Smooth muscle cell of the brain vasculature (primary cell): ENCODE measurements around the gene CES2.
"Not testable (repeated sequence)": the region's sequence is repeated elsewhere in the genome, so short reads cannot be mapped to it uniquely, and the experiment has no call there.

ENCODE experiments used
- DNase-seq: peaks from one replicate; pipeline ENCODE4 v3.0.0-alpha.2; 2012; ENCODE audit warnings: low read depth, low spot score

CES2 gene, protein sequence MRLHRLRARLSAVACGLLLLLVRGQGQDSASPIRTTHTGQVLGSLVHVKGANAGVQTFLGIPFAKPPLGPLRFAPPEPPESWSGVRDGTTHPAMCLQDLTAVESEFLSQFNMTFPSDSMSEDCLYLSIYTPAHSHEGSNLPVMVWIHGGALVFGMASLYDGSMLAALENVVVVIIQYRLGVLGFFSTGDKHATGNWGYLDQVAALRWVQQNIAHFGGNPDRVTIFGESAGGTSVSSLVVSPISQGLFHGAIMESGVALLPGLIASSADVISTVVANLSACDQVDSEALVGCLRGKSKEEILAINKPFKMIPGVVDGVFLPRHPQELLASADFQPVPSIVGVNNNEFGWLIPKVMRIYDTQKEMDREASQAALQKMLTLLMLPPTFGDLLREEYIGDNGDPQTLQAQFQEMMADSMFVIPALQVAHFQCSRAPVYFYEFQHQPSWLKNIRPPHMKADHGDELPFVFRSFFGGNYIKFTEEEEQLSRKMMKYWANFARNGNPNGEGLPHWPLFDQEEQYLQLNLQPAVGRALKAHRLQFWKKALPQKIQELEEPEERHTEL

DNA sequence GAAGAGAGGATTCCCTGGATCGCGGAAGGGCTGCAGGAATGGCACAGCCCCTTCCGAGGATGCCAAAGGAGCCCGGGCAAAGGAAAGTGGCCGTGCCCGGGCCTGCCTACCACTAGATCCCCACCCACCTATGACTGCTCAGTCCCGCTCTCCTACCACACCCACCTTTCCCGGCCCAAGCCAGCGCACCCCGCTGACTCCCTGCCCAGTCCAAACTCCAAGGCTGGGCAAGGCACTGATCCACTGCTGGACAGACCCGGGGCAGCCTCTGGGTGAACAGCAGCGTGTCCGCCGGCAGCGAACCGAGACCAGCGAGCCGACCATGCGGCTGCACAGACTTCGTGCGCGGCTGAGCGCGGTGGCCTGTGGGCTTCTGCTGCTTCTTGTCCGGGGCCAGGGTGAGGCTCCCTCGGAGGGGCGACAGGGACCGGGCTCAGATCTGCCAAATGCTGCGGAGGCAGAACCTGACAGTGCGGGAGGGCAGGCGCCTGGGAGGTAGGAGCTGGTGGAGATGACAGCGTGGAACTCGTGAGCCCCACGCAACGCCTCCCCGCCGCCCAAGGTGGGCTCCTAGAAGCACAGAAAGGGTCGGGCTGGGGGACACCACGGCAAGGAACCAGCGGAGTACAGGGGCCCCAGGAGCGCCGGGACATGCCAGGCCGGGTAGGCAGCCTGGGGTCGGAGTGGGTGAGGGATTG lies at the start of gene CES2:
Gene CES2 (plus strand): TSS at position 203 of the 698 bp plus-strand sequence. CDS start 120 bp downstream, at position 323.
- DNase-seq, result no peak

DNA sequence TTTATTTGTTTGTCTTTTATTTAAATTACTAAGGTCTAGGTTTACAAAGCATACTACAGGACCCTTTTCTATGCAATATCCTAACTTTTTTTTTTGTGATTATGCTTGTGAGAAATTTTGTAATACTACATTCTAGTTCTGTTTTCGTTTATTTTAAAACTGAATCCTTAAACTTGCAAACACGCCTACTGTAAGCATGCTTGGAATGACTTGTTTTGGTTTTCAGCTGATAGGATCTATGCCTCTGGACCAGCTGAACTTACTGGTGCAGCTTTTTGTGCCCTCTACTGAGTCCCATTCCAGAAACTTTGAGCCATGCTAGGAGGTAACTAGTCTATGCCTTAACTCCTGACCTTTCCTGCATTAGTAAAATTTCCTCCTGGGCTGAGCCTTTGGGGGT lies 49.0 kb upstream of the CES2 start:
- DNase-seq, result no peak

DNA sequence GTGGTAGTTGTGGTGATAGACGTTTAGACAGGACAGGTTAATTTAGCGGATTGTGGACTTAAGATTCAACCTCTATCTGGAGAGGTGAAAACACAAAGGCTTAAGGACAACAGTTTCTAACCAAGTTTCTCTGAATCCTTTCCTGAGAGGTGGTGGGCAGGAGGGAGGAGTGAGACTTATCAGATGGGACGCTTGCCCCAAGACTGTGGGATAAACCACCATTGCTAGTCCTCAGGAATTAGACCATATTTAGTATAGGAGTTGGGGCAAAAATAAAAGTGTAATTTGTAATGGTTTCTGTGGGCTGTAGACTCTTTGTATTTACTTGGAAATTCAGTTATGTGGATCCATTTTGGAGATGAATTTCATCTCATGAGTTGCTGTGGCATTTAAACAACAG lies 48.4 kb upstream of the CES2 start:
- no peak for DNase-seq

DNA sequence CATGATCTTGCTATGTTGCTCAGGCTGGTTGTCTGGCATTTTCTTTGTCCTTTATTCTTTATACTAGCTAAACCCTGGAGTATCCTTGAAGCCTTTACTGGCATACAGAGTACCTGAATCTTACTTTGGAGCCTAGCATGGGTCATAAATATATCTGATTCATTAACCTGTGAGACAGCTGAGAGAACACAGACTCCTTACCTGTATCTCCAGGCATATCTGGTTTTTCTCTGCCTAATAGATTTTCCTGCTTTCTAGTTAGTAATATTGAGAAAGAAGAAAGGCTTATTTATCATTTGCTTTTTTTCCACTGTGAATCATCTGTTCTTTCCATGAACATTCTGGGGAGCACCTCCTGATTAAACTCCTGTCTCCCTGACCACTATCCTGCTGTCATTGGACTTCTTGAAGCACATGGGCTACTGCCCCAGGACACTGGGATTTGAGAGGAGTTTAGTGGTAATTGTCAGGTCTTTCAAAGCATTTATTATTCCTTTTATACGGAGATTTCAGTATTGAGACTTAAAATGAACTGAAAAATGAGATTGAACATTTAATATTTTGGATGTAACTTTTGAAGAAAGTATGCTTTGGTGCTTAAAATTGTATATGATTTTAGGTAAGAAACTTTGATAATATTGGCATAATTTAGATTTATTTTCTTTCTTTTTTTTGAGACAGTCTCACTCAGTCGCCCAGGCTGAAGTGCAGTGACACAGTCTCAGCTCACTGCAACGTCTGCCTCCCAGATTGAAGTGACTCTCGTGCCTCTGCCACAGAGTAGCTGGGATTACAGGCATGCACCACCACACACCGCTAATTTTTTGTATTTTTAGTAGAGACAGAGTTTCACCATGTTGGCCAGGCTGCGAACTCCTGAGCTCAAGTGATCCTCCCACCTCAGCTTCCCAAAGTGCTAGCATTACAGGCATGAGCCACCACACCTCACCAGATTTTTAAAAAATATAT lies 46.4 kb upstream of the CES2 start:
- no peak for DNase-seq

DNA sequence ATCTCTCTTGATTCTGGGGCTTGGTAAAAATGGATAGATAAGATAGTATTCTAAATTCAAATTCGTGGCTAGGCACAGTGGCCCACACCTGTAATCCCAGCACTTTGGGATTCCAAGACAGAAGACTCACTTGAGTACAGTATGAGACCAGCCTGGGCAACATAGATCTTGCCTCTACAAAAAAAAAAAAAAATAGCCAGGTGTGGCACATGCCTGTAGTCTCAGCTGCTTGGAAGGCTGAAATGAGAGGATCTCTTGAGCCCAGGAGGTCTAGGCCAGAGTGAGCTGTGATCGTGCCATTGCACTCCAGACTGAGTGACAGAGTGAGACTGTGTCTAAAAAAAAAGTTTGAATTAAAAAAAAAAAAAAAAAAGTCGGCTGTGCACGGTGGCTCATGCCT lies 45.7 kb upstream of the CES2 start:
- no peak for DNase-seq

DNA sequence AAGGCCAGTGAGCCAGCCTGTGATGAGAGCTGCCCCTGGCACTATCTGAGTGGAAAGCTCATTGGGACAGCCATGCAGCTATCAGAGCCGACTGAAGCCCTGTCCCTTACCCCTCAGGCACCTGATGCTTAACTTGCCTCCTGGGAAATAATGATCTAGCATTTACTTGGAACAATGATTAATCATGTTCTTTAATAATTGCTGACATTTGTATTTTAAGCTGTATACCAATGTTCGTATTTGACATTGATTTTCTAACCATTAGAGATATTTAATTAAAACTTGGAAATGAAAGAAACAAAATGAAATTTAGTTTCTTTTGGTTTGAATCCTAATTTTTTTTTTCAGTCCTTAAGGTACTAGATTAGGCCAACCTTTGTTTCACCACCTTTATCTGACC lies 44.5 kb upstream of the CES2 start:
- DNase-seq, result no peak

DNA sequence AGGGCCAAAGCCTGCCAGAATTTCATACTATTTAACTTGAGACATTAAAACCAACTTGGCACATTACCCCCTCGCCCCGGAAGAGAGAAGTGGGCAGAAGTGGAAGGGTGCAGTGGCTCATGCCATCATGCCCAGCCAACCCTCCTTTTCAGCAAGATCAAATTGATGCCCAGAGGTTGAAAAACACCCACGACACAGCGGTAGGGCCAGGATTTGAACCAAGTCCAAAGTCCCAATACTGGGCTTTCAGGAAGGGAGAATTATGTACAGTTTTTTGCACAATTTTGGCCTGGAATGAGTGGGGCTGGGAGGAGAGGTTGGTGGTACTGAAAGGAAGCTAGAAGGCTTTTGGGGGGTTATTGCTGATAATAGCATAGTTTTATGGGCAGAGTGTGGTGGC lies 44.0 kb upstream of the CES2 start:
- no peak for DNase-seq

DNA sequence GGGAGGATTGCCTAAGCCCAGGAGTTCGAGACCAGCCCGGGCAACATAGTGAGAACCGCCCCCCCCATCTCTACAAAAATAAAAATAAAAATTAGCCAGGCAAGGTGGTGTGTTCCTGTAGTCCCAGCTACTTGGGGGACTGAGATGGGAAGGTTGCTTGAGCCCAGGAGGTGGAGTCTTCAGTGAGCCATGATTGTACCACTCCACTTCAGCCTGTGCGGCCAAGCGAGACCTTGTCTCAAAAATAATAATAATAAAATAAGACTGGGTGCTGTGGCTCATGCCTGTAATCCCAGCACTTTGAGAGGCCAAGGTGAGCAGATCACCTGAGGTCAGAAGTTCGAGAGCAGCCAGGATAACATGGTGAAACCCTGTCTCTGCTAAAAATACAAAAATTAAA lies 43.5 kb upstream of the CES2 start:
- no peak for DNase-seq

GRCh38 chr16:66894055-66894454 lies 41.3 kb upstream of the CES2 start:
- no peak for DNase-seq

GRCh38 chr16:66894948-66895688 lies 40.2 kb upstream of the CES2 start:
- DNase-seq, result no peak

DNA sequence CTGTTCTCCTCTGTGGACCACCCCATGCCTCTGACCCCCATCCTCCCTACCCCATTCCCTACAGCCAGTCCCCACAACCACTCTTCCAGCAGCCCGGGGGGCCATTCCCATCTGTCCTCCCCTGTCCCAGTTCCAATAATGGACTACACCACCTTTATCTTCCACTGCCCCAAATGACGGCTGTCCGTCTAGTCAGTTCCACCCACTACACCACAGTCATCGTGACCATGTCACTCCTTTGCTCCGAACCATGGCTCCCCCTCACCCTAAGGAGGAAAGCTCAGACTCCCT lies 39.7 kb upstream of the CES2 start:
- DNase-seq, result no peak

GRCh38 chr16:66895999-66896398 lies 39.3 kb upstream of the CES2 start:
- no peak for DNase-seq

DNA sequence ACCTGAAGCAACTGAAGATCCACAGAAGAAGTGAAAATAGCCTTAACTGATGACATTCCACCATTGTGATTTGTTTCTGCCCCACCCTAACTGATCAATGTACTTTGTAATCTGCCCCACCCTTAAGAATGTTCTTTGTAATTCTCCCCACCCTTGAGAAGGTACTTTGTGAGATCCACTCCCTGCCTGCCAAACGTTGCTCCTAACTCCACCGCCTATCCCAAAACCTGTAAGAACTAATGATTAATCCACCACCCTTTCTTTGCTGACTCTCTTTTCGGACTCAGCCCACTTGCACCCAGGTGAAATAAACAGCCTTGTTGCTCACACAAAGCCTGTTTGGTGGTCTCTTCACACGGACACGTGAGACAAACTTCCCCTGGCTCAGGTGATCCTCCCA lies 38.6 kb upstream of the CES2 start:
- DNase-seq, result not testable (repeated sequence)

GRCh38 chr16:66898207-66898606 lies 37.1 kb upstream of the CES2 start:
- DNase-seq, result no peak

DNA sequence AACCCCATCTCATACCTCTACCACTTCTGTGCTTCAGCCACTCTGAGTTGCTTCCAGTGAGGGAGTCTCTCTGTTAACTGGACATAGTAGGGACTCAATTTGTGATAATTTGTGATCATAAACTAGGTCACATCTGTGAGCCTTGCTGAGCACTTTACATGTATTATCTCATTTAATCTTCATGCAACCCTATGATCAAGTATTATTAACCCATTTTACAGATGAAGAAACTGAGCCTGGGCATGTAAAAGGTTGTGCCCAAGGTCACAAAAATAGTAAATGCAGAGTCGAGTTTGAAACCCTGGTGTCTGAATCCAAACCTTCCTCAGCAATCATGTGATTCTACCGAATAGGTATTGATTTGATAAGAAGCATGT lies 36.4 kb upstream of the CES2 start:
- no peak for DNase-seq

DNA sequence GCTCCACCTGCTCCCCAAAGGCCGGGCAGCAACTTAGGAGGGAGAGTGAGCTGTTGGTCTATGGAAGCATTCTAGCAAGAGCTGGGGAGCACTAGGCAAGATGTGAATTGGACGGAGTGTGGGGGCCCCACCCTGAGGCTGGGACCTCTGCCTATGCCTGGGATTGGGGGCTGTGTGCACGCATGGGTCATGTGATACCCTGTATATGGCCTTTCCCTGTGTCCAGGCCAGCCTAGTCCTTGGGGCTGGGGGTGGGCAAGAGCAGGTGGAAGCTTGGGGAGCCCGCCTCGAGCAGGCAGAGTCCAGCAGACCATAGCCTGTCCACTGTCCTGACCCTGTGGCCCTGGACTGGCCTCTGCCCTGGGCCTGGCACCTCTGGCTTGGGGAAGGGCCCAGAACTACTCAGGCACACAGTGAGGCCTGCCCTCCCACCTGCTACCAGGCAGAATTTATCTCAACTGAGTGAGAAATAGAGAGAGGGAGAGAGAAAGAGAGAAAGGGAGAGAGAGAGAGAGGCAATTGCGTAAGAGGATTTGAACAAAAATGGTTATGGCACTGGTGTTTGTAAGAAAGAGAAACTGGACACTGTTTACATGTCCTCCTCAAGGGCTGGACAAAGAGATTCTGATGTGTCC lies 35.9 kb upstream of the CES2 start:
- DNase-seq, result no peak

GRCh38 chr16:66899945-66900710 lies 35.2 kb upstream of the CES2 start:
- DNase-seq, result no peak

- DNase-seq, result no peak
Observed at GRCh38 chr16:66900721-66901441, 34.4 kb upstream of the CES2 start.

GRCh38 chr16:66901626-66902025 lies 33.7 kb upstream of the CES2 start:
- DNase-seq, result no peak
